NCI-H1436 treated with DMSO at 0.1 percent for 48 hours (cell line): ENCODE data around the gene VSIG2.

Experiments used
- DNase-seq: peaks from one replicate; lab custom pipeline; 2025; lab: John Stamatoyannopoulos, UW

VSIG2 gene

DNA sequence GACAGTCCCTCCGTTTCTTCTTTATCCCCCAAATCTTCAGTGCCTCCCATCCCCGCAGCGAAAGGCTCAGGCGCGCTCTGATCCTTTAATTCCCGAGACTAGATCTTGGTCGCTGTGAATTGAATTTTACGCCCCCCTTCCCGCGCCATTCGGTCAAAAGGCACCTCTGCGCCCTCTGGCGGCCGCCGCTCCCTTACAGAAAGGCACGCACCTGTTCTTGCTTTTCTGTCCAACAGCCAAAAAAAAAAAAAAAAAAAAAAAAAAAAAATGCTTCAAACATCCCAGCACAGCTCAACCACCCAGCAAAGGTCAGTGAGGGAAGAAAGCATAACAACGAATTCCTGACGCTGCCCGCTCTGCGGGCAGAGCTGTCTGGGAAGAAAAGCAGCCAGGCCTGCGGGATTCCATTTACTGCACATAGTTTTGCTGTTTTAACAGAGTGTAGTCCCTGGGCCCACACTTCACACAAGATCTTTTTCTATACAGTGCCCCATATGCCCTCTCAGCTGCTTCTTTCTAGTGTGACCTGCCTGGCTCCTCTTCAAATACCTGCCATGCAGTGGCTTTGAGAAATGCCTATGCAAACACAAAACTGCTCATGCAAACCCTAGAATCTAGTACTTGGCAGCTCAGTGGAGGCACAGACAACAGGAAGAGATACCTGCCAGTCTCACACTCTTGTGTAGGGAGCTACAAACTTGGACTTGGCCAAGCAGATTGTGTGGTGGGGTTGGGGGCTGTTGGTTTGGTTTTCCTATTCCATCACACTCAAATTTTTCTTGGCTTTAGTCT, 11.3 kb upstream of the VSIG2 start:
- DNase-seq, result no peak

DNA sequence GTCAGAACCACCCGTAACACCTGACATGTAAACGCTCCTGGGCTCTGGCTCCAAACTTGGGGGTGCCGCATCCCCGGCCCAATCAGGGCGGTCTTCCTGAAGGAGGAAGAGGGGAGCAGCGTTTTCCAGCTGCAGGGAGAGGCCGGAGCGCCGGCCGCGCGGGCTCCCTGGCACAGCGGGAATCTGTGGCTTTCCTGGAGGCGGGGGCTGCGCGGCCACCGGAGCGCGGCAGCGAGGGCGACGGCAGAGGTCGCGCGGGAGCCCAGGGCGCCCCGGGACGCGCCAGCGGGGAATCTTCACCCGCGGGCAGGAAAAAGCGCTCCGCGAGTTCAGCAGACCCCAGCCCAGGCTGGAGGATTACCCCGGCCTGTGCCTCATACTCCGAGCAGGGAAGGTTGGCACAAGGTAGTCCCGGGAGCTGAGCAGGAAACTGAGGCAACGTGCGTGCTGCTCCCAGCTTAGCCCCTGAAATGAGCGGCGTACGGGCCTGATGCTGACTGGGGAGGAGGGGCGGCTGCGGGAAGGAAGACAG, 10.6 kb upstream of the VSIG2 start:
- no peak for DNase-seq

DNA sequence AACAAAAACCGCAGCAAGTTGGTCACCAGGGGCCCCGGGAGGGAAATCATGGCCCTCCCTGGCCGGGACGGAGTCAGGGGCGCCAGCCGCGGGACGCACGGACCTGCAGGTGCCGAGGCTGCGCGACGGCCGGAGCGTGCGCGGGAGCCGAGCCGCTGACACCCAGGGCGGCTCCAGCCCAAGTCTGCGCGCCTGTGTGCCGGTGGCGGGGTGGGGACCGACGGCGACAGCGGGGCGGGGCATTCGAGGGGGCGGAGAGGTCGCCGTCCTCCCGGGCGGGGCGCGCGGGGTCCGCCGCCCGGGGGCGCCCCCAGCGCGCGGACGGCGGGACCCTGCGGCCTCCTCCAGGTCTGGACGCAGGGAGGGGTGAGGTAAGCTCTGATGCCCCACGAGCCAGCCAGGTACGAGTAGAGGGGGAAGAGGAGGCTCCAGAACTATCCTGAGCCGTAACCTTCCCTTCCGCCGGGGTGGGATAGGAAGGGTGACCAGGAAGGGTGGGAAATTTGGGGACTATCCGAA, 10.1 kb upstream of the VSIG2 start, which contains the start of gene ESAM:
Gene ESAM (minus strand): TSS at position 186 of the 519 bp plus-strand sequence. CDS start 136 bp downstream, at position 50.
- no peak for DNase-seq

DNA sequence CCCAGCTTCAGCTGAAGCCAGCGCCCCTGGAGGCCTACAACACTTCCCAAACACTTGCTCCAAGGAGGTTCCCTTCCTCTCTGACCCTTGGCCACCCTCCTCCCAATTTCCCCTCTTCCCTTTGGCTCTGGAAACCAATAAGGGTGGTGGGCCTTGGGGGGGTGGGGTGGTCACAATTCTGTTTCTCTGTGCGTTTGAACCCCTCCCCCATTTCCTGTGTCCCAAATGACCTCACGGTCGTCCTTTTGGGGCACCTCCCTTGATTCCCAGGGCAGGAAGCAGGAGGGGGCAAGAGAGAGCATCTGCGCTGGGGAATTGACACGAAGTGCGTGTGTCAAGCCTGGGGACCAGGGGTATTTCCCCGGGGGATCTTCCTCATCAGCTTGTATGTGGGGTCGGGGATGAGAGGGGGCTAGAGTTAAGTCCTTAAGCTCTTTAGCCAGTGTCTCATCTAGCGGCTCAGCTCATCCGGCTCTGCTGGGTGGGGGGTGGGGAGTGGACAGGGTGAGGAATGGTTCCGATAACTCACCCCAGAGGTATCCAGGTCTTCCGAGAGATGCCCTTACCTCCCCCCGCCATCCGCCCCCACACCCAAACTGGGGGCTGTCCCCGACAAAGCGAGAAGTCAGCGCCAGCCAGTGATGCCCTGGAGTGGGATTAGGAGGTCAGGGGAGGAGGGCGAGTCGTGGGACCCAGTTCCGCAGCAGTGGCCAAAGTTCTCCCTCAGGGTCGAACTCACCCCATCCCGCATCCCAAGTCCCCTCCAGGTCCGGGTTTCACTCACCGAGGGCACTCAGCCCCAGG, 9.4 kb upstream of the VSIG2 start:
- DNase-seq, result no peak

DNA sequence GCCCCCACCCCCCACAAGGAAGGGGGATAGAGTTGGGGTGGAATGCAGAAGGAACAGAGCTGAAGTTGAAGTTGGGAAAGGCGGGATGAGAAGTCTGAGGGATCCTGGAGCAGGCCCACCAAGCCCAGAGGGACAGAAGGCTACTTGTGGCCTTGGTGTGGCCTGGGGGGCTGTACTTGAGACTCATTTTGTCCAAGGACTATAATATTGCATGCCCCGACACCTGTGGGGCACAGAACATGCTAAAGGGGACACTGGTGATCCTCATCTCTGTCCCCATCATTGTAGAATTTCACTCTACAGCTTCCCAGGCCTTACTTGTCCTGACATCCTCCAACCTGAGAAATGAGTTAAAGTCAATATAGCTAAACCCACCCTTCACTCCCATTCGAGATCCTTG, 8.8 kb upstream of the VSIG2 start:
- no peak for DNase-seq

DNA sequence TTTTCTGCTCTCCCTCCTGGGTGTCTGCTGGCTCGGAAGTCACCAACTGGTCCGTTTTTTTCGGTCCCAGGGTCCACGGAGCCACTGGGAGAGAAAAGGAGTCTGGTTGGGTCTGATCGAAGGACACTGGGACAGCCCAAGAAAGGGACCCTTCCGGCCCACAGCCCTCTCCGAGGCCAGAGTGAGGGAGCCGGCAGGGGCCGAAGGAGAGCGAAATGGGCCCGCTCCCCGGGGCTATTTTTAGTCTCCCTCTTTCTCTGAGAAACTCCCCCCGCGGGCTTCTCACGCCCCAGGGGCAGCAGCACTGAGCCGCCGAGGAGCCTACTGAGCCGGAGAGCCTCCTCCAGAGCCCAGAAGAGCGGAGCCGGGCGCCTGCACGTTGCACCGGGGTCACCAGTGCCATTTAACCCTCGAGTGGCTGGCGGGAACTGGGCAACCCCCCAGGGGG, 8.2 kb upstream of the VSIG2 start:
- DNase-seq, result no peak

DNA sequence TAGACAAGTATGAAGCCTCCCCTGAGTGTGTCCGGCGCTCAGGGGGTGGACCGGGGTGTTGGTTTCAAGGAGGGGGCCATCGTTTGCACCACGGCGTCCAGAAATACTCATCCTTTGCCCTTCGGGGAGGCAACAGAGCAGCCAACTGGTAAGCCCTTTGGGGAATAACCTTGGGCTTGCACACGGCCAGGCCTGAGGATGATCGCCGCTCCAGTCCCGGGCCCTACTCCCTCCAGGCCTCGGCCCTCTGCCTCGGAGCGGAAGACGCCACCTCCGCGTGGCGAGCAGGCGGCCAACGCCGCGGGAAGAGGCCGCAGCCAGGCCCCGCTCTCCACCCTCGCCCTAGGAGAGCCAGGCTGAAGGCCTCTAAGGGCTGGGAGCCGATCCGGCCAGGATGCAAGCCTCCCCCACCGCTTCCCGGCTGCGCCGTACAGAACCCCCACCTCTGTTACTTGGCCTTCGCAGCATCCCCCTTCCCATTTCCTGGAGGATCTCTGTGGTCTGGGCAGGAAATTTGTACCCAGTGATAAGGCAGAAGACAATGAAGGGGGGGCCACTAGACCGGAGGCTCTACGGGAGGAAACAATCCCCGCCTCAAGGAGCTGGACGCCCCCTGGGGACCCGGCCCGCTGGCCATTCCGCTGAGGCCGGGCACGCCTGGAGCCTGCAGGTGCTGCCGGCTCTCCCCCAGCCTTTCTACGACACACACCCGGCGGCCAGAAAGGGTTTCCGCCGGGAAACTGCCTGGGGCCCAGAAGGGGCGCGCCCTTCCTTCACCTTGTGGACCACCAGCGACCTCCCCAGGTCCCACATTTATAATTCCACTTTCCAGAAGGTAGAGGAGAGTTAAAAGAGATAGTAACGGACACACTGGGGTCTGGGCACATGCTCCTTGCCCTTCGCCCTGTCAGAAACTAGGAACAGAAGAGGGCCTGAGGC, 7.5 kb upstream of the VSIG2 start:
- no peak for DNase-seq

DNA sequence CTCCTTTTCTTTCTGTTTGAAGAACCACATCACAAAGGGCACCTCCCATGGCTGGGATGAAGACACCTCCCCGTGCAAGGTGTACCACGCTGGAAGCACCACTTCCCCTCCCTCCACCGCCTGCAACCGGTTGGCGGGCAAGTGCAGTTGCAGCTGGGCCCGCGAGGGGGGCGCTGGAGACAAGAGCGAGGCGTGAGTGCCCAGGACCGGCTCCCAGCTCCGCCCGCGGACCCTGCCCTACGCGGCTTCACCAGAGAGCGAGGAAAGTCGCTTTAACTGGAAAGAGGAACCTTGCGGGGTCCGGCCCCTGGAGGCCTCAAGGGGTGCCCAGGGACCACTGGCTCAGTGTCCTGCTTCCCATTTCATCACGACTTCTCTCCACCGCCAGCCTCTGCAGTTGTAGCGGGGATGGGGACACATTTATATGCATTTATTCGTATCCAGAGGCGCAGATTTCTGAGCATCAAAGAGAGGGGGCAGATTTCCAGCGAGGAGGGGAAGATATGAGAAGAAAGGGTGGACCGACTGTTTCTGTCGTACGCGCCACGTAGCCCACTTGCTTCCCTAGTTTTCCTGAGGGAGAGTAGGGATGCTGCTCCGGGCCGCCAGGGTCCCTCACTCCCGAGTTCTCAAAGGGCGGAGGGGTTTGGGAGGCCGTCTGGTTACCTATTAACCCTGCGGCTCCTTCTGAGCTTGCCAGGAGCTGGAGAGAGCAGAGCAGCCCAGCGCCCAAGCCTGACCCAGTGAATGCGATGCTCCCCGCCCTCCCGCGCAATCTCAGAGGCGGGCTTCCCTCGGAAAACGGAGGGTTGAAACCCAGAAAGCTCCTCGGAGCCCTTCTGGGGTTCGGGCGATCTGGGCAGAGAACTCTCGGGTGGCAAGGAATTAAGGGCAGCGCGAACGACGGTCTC, 6.6 kb upstream of the VSIG2 start:
- no peak for DNase-seq

DNA sequence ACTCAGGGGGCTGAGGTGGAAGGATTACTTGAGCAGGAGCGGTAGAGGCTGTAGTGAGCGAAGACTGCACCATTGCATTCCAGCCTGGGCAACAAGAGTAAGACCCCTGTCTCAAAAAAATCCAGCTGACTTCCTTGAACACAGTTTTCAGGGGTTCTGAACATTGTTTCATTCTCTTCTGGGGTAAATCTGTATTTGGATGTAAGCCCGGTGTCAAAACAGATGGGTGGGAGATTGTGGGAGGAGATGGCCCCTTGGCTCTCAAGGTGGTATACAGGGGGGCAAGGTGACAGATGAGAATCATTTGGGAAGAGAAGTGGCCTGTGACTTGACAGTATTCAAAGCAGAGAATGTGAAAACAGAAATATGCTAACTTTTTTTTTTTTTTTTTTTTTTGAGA, 5.3 kb upstream of the VSIG2 start:
- DNase-seq, result no peak

DNA sequence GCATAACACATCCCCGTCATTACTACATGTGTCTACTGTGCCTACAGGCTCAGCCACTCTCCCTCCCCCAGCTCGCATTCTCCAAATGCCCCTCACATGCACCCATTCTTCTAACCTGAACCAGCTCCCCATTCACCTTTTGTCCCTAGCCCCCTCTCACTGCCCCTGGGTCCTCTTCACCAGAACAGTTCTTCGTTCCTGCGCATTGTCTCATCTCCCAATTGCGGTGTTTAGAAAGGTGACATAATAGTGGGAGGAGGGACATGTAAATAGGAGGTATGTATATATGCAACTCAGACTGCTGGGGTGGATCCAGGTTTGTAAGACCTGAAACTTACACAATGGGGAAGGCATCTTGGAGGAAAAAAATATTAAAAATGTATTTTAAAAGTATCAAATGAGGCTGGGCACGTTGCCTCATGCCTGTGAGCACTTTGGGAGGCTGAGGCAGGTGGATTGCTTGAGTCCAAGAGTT, 4.7 kb upstream of the VSIG2 start:
- no peak for DNase-seq

DNA sequence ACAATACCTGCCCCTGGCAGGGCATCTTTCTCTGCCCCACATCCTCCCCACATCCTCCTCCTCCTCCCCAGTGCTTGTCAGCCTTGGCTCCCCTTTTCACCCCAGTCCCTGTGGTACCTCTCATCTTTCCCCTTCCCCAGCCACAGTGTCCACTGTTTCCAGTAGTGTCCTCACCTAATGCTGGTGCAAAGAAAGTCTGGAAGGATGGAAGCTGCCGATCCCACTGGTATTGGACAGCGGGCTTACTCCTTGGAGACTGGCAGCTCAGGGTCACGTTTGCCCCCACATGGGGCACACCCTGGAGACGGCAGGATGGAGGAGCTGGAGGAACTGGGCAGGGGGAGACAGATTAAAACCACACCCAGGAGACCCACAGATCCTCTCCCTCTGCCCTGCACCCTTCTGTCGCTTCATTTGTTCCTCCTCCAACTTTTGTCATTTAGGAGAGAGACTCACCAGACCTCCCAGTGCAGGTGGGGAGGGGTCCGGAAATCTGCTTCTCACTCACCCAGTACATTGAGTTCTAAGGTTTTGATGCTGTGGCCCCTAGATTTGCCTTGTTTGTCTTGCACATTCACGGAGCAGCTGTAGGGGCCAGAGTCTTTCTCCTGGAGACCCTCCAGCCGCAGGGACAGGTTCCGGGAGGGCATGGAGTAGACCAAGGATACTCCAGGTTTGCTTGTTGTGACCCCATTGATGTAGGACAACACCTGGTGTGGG, 4.1 kb upstream of the VSIG2 start:
- no peak for DNase-seq

DNA sequence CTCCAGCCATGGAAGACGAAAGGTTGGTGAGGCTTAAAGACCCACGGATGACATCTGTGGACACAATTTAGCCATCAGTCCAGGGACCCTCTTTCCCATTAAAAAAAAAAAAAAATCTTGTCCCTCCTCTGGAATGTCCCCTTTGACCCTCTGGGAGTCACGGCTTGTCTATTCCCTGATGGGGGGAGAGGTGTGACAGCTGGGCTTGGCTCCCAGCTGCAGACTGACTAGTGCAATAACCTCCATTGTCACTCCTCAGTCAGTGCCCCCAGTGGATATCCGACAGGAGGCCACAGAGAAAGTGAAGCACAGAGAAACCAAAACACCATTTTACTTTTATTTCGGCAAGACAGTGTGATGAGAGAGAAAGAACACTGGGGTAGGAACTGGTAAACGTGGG, 2.7 kb upstream of the VSIG2 start:
- DNase-seq, result no peak

DNA sequence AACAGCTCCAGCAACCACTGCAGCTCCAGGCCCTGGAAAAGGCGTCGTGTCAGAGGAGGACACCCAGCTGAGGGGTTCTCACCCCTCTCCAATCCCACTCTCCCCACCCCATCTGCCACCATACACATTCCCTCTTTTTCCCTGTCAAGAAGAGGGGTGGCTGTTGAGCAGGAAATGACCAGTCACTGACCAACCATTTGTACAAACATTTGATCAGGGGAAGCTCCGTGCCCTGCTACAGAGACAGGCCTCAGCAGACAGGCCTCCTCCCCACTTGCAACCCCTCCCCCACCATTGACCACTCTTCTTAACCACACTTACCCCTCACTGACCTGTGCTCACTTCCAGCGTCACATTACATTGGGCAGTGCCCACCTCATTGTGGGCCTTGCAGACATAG, 2.3 kb upstream of the VSIG2 start:
- DNase-seq, result no peak

DNA sequence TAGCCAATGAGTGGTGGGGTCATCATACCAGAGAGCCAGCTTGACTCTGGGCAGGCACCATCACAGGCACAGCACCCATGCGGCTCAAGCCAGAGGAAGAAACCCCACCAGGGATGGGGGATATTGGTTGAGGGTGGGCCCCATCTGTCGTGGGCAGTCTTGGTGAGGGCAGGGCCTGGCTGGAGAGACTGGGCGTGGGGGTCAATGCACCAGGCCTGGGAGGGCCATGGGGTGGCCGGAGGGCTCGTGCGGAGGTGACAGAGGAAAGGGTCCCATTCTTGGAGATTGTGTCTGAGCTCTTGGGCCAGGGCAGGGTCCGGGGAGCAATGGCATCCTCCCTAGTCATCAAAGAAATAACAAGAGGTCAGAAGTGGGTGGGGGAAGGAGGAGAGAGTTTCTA, 1.6 kb upstream of the VSIG2 start:
- no peak for DNase-seq

DNA sequence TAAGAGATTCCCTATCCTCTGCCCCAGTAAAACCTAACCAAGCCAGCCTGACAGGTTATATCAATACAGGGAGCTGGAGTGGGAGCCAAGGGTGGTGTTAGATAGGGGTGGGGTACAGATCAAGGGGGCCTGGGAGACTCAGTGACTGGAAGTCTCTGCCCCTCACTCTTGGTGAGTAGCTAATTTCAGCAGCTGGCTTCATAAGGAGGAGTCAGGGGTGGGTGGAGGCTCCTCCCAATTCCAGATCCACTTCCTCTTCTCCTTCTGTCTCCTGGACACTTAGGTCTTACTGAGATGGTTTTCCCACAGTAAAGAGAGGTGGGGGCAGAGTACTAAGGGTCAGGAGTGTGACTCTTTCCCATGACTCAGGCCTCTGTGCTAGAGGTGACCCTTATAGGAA, 1.1 kb upstream of the VSIG2 start:
- no peak for DNase-seq

DNA sequence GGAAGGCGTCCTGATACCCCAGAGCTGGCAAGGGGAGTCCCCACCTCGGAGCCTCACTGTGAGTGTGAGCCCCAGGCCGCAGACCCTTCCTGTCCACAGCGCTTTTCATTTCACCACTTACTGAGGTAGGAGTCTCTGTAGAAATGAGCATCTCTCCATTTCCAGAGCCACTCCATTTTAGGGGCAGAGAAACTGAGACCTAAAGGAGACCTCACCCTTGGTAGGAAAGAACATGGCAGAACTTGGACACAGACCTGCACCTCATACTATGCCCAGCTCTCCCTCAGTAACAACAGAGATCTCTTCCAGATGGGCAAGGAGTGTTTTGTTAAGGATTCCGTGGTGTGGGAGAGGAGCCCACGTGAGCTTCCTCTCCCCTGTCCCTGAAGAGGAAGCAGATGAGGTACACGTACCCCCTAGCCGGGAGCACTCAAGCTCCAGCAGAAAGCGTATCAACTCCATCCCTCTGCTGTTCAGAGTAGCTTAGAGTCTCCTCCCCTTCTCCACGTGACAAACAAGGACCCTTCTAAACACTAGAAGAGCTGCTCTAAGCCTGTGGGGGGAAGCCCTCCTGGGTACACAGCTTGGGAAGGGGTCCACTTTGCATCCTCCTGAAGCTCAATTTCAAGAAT, 532 bp upstream of the VSIG2 start:
- DNase-seq, result no peak

DNA sequence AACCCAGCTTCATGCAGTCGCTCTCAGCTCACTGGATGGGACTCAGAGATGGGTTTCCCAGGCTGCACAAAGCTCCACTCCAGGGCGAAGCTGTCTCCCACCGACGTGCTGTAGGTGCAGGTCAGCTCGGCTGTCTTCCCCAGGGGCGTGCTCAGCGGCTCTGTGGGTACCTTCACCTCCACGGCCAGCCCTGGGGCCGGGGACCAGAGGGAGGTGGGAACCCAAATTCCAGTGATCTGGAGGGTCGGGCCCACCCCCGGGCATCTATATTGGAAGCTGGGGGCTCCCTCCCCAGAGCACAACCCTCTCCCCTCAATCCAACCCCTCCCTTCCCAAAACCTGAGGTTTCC, 689 bp downstream of the VSIG2 start:
- DNase-seq, result no peak

DNA sequence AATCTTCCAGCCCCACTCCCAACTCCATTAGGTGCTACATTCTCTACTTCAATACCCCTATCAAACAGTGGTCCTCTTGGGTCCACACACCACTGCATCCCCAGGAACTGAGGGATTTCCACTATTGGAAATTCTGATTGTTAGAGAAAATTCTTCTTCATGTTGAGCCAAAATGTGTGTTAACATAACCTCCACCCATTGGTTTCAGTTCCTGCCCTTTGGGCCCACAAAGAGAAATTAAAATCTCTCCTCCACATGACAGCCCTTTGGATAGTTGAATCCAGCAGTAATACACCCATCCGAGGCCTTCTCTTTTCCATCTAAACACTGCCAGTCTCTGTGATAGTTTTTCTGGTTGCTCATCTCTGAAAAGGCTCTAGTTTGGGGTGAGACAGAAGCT, 2.1 kb downstream of the VSIG2 start:
- no peak for DNase-seq
